T follicular helper cell (primary cell): ENCODE results near the gene FTCD.
"Not testable (repeated sequence)": the region's sequence is repeated elsewhere in the genome, so short reads cannot be mapped to it uniquely, and the experiment has no call there.

Source experiments
- DNase-seq: peaks from one replicate; pipeline ENCODE4 v3.0.0-alpha.2; 2020; ENCODE audit warnings: low read depth

FTCD gene

GRCh38 chr21:46140352-46141003, 14.9 kb downstream of the FTCD start:
- not testable (repeated sequence) for DNase-seq

- no peak for DNase-seq
Measured at GRCh38 chr21:46139686-46140085, 15.7 kb downstream of the FTCD start.

- DNase-seq = no peak
Measured at GRCh38 chr21:46138383-46138970, 16.9 kb downstream of the FTCD start.

GRCh38 chr21:46137908-46138307, 17.5 kb downstream of the FTCD start:
- DNase-seq = no peak

GRCh38 chr21:46136739-46137349, 18.5 kb downstream of the FTCD start:
- no peak for DNase-seq

- no peak for DNase-seq
Measured at GRCh38 chr21:46135782-46136395, 19.5 kb downstream of the FTCD start.

- DNase-seq = no peak
Measured at GRCh38 chr21:46131838-46132651, 23.3 kb downstream of the FTCD start.

- no peak for DNase-seq
Measured at GRCh38 chr21:46131588-46131837, 23.9 kb downstream of the FTCD start.

- DNase-seq = no peak
Measured at GRCh38 chr21:46130831-46131587, 24.4 kb downstream of the FTCD start.

- DNase-seq = no peak
Measured at GRCh38 chr21:46129846-46130651, 25.3 kb downstream of the FTCD start.

- DNase-seq = no peak
Measured at GRCh38 chr21:46128933-46129571, 26.3 kb downstream of the FTCD start.

GRCh38 chr21:46128106-46128932, 27.1 kb downstream of the FTCD start:
- no peak for DNase-seq

- DNase-seq = no peak
Measured at GRCh38 chr21:46127239-46128105, 27.9 kb downstream of the FTCD start.

- no peak for DNase-seq
Measured at GRCh38 chr21:46126309-46127238, 28.8 kb downstream of the FTCD start.

- no peak for DNase-seq
Measured at GRCh38 chr21:46125846-46126301, 29.5 kb downstream of the FTCD start.

GRCh38 chr21:46124926-46125845, 30.2 kb downstream of the FTCD start:
- no peak for DNase-seq
